A673 (cell line): Measurements from ENCODE around the gene CGB3.

Experiments used
- CTCF ChIP-seq: fragments of 300-800, 200-600 bp; sonication (generic); conservative IDR thresholded peaks from 2 replicates; pipeline ENCODE4 v1.5.1; 2017; ENCODE audit warnings: low read depth, mild to moderate bottlenecking, antibody characterized with exemption, low read length, moderate library complexity, mixed read lengths
- EZH2 ChIP-seq: fragments of 200-600 bp; sonication (generic); IDR thresholded peaks from 2 replicates; pipeline ENCODE4 v1.6.1; 2017; ENCODE audit warnings: borderline replicate concordance, low read depth, mild to moderate bottlenecking, mixed read lengths, antibody characterized with exemption, low read length; ENCODE audit not compliant: poor library complexity, severe bottlenecking

GRCh38 chr19:49016067-49016839 lies 7.9 kb downstream of the CGB3 start:
- TF ChIP-seq CTCF (no peak), EZH2 (no peak)
